NCI-H69 (cell line): ENCODE data around the gene CH25H.

Experiments used
- DNase-seq: peaks from one replicate; lab custom pipeline; 2025; lab: John Stamatoyannopoulos, UW

CH25H gene

GRCh38 chr10:89156161-89156835 lies 50.8 kb downstream of the CH25H start:
- DNase-seq = no peak
